Measurements from ENCODE around the gene USP17L25.
"Not testable (repeated sequence)": the region's sequence is repeated elsewhere in the genome, so short reads cannot be mapped to it uniquely, and the experiment has no call there.

Gene USP17L25

GRCh38 chr4:9329611-9330010 lies at the start of gene USP17L25:
Gene USP17L25, plus strand, starts transcription at chr4:9329911. Its CDS starts 0 bp downstream, at chr4:9329911.
- in situ Hi-C loops (cut with MboI; ENCODE audit: low sequenced_read_pairs), result not testable (repeated sequence)

- in situ Hi-C loops (cut with MboI; ENCODE audit: low sequenced_read_pairs), result not testable (repeated sequence)
Measured at GRCh38 chr4:9324191-9324590, 5.5 kb upstream of the USP17L25 start.

- in situ Hi-C loops (cut with MboI; ENCODE audit: low sequenced_read_pairs), result not testable (repeated sequence)
Measured at GRCh38 chr4:9324865-9325264, 4.8 kb upstream of the USP17L25 start, which contains the start of gene USP17L24. Gene USP17L24, plus strand, starts transcription at chr4:9325165. Its CDS starts 0 bp downstream, at chr4:9325165.

DNA sequence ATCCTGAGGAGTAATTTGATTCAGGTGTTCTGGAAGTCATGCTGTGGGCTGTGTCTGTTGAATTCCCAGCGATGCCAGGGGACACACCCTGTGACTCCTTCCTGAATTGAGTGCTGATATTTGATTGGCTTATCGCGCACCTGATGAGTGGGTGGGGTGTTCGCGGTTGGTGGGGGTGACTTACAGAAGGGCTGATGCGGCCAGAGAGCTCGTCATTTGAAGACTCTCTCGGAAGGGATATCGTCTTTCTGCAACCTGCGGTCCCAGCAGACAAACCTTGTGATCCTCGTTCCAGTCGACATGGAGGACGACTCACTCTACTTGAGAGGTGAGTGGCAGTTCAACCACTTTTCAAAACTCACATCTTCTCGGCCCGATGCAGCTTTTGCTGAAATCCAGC lies 4.6 kb downstream of the USP17L25 start, which contains the start of gene USP17L26:
Gene USP17L26 (plus strand): TSS at position 301 of the 400 bp plus-strand sequence. CDS start 0 bp downstream, at position 301.
- in situ Hi-C loops (cut with MboI; ENCODE audit: low sequenced_read_pairs), result not testable (repeated sequence)

DNA sequence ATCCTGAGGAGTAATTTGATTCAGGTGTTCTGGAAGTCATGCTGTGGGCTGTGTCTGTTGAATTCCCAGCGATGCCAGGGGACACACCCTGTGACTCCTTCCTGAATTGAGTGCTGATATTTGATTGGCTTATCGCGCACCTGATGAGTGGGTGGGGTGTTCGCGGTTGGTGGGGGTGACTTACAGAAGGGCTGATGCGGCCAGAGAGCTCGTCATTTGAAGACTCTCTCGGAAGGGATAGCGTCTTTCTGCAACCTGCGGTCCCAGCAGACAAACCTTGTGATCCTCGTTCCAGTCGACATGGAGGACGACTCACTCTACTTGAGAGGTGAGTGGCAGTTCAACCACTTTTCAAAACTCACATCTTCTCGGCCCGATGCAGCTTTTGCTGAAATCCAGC lies 9.4 kb downstream of the USP17L25 start, which contains the start of gene USP17L5:
Gene USP17L5 (plus strand): TSS at position 301 of the 400 bp plus-strand sequence. CDS start 0 bp downstream, at position 301.
- in situ Hi-C loops (cut with MboI; ENCODE audit: low sequenced_read_pairs), result not testable (repeated sequence)

DNA sequence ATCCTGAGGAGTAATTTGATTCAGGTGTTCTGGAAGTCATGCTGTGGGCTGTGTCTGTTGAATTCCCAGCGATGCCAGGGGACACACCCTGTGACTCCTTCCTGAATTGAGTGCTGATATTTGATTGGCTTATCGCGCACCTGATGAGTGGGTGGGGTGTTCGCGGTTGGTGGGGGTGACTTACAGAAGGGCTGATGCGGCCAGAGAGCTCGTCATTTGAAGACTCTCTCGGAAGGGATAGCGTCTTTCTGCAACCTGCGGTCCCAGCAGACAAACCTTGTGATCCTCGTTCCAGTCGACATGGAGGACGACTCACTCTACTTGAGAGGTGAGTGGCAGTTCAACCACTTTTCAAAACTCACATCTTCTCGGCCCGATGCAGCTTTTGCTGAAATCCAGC lies 14.1 kb downstream of the USP17L25 start, which contains the start of gene USP17L27:
Gene USP17L27 (plus strand): TSS at position 301 of the 400 bp plus-strand sequence. CDS start 0 bp downstream, at position 301.
- in situ Hi-C loops (cut with MboI; ENCODE audit: low sequenced_read_pairs), result not testable (repeated sequence)

DNA sequence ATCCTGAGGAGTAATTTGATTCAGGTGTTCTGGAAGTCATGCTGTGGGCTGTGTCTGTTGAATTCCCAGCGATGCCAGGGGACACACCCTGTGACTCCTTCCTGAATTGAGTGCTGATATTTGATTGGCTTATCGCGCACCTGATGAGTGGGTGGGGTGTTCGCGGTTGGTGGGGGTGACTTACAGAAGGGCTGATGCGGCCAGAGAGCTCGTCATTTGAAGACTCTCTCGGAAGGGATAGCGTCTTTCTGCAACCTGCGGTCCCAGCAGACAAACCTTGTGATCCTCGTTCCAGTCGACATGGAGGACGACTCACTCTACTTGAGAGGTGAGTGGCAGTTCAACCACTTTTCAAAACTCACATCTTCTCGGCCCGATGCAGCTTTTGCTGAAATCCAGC lies 18.9 kb downstream of the USP17L25 start, which contains the start of gene USP17L28:
Gene USP17L28 (plus strand): TSS at position 301 of the 400 bp plus-strand sequence. CDS start 0 bp downstream, at position 301.
- in situ Hi-C loops (cut with MboI; ENCODE audit: low sequenced_read_pairs), result not testable (repeated sequence)

DNA sequence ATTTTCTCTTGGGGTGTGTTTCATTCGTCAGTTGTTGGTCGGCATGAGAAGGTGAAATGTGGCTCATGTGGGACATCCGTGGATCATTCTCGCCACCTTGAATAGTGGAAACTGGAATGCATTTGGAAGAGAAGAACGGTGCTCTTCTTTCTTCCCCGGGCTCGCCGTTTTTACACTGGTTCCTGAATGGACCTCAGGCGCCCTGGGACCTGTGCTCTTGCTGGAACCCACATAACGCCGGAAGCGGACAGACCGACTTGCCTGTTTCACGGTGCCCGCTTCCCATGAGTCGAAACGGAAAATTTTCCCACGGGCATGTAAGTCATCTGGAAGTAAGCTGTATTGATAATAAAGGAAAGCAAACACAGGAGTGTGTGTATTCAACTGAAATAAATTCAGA lies 21.2 kb downstream of the USP17L25 start:
- in situ Hi-C loops (cut with MboI; ENCODE audit: low sequenced_read_pairs), result not testable (repeated sequence)

GRCh38 chr4:9353338-9353737 lies 23.6 kb downstream of the USP17L25 start, which contains the start of gene USP17L29:
Gene USP17L29, plus strand, starts transcription at chr4:9353638. Its CDS starts 0 bp downstream, at chr4:9353638.
- in situ Hi-C loops (cut with MboI; ENCODE audit: low sequenced_read_pairs), result not testable (repeated sequence)

GRCh38 chr4:9362829-9363228 lies 33.1 kb downstream of the USP17L25 start, which contains the start of gene USP17L30:
Gene USP17L30, plus strand, starts transcription at chr4:9363129. Its CDS starts 0 bp downstream, at chr4:9363129.
- in situ Hi-C loops (cut with MboI; ENCODE audit: low sequenced_read_pairs), result not testable (repeated sequence)

GRCh38 chr4:9379881-9380280 lies 50.2 kb downstream of the USP17L25 start:
- in situ Hi-C loops (cut with MboI; ENCODE audit: low sequenced_read_pairs), result not testable (repeated sequence)

Measured in HL-60/S4 treated with retinoic acid at 250 ng/mL for 4 days and 3 days (cell line).